Stimulated activated CD4-positive, alpha-beta T cell treated with anti-CD3 and anti-CD28 coated beads, Interleukin-12 subunit alpha, Interleukin-12 subunit beta, amount 100 ng/mL, for 48 hours (primary cell): Measurements from ENCODE around the gene GDPD2.
A peak's percentile ranks its signal among the peaks of the same experiment; 100 is the strongest.

Experiments used
- DNase-seq, 3 donors: peaks; one replicate each; pipeline ENCODE4 v3.0.0-alpha.2; 2020; ENCODE audit warnings: low read depth in 2 of 3, low spot score in 1 of 3

GDPD2 gene

DNA sequence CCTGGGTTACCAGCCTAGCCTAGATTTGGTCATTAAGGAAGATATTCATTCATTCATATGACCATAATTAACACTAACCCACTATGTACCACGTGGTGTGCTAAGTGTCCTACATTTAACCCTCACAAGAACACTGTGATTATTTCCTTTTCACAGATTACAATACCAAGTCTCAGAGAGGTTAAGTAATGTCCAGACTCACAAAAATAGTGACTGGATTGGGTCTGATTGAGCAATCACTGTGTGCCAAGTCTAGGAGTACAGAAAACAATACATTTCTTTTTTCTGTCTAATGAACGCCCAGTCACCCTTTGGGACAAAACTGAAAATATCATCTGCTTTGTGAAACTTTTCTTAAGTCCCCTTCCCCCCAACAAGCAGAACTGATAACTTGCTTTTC is 13.9 kb downstream of the GDPD2 start:
- DNase-seq, result no peak

DNA sequence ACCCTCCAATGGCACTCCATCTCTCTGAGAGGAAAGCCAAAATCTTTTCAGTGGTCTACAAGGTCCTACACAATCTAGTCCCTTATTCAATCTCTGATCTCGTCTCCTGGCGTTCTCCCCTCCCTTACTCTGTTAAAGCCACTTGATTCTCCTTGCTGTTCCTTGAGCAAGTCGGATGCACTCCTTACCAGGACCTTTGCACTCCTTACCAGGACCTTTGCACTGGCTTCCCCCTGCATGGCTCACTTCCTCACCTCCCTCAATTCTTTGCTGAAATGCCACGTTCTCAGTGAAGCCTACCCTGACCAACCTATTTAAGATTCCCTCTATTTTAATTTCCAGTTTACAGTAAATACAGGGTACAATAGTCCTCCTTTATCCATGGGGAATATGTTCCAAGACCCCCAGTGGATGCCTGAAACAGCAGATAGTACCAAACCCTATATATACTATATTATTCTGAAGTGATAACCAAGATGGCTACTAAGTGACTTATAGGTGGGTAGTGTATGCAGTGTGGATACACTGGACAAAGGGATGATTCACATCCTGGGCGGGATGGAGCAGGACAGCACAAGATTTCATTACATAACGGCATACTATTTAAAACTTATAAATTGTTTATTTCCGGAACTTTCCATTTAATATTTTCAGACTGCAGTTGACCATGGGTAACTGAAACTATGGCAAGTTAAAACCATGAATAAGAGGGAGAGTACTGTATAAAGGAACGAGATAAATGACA is 15.0 kb downstream of the GDPD2 start:
- no peak for DNase-seq

DNA sequence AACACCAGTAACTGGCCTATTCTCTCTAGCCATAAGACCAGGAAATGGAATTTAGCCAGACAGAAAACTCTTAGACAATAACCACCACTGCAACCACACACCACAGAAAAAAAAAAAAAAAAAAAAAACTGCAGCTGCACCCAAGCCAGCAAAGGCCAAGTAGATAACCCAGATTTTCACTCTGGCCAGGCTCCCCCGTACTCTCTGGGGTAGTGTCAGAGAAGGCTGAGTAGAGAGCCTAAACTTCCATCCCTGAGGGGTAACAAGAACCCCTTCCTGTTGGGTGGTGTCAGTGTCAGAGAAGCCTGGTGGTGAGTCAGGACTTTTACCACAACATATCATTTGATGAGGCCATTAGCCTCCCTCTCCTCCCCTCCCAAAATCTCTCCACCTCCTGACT is 15.9 kb downstream of the GDPD2 start:
- DNase-seq, result no peak

DNA sequence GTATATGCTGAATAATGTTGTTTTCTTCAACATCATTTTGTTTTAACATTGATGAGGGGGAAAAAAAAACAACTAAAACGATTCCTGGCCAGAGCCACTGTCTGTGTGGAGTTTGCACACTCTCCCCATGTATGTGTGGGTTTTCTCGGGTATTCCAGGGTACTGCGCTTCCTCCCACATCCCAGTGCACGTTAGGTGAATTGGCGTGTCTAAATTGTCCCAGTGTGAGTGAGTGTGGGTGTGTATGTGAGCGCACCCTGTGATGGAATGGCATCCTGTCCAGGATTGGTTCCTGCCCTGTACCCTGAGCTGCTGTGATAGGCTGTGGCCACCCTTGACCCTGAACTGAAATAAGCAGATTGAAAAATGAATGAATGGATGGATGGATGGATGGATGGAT is 19.1 kb downstream of the GDPD2 start:
- DNase-seq, result no peak

DNA sequence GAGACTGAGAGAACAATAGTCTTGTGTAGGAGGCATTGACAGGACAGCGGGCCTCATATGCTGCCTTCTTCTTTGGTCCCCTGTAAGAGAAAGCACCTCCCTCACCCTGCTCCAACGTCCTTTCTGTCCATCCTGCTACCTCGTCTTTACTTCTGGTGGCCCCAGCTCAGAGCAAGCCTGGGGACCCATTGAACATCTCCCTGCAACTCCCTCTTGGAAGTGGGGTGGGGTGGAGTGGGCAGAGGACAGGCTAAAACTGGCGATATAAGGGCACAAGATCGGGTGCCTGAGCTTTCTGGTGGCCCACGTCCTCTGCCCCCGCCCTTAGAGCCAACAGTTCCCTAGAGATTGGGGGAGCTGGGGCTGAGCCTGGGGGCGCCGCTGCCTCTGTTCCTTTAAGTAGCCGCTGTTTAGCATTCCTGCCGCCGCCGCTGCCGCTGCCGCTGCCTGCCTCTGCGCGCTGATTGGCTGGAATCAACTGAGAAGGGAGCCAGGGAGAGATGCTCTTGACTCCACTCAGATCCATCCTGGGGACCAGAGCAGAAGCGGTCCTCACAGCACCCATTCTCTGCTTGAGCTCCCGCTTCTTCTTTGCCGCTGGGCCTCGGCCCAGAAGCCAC is 21.3 kb downstream of the GDPD2 start, which contains the start of gene DLG3:
TSS of gene DLG3 (plus strand) at position 510 of the 620 bp plus-strand sequence. CDS start 367 bp downstream, outside the sequence.
- no peak for DNase-seq

DNA sequence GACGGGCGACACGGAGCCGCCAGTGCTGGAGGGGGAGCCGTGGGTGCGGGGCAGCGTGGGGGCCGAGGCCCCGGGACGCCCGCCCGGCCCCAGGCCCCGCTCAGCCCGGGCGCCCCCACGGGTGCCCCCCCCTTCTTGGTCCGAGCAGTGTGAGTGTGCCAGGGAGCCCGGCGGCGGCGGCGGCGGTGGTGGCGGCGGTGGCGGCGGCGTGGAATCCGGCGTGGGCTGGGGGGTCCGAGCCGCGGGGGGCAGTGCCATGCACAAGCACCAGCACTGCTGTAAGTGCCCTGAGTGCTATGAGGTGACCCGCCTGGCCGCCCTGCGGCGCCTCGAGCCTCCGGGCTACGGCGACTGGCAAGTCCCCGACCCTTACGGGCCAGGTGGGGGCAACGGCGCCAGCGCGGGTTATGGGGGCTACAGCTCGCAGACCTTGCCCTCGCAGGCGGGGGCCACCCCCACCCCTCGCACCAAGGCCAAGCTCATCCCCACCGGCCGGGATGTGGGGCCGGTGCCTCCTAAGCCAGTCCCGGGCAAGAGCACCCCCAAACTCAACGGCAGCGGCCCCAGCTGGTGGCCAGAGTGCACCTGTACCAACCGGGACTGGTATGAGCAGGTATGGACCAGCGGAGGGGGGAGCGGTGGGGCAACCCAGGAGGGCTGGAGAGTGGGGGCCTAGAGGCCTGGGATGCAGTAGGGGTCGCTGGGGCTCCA is 22.0 kb downstream of the GDPD2 start:
- no peak for DNase-seq

DNA sequence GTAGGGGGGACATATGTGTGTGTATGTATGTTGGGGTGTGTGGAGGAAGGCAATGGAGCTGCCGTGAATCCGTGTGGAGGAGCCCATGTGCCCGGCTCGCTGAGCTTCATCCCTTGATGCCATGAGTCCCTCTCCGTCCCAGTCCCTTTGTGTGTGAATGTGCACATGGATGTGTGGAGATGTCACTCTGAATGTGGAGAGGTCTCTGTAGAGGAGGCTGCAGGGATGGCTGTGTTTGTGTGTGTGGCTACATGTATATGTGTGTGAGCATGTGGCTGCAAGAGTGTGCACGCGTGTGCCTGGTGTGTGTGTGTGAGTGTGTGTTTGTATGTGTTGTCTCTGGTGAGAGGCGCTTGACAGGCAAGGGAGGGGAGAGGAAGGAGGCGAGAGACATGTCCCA is 22.8 kb downstream of the GDPD2 start:
- DNase-seq, result no peak

DNA sequence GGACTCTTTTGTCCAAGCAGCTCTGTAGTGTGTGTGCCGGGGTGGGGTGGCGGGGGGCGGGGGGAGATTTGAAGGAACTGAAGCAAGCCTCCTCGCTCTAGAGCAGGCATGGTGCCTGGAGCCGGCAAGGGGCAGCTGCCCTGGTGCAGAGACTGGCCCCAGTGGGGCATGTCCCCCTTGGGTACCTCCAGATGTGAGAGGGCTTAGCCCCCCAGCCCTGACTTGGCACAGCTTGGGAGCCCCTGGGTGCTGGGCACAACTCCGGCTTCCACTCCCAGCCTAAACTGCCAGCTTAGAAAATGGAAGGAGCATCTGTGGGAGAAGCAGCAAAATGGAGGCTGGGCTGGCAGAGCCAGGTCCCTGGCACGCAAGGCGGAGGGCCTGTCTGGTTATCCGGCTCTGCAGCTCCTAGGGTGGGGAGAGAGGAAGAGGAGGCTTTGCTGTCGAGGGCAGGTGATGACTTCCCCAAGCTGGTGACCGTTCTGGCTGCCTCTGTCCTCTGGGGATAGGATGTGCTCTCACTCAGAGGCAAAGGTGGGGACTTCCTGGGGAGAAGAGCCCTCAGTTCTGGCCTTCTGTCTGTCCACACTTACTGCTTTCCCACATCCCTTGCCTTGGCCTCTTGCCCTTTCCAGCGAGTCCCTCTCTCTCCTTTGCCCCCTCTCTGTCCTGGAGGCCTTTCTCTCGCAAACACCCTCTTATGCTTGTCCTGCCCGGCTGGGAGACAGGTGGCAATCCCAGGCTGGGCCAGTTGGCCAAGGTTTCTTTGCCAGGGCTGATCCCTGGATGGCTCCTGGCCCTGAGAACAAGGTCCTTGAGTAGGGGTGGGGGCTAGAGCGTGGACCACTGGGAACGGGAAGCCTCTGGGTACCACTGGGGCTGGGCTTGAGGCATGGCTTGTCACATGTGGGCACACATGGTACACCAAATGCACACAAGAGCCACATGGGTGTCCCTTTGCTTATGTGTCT is 23.6 kb downstream of the GDPD2 start:
- no peak for DNase-seq

DNA sequence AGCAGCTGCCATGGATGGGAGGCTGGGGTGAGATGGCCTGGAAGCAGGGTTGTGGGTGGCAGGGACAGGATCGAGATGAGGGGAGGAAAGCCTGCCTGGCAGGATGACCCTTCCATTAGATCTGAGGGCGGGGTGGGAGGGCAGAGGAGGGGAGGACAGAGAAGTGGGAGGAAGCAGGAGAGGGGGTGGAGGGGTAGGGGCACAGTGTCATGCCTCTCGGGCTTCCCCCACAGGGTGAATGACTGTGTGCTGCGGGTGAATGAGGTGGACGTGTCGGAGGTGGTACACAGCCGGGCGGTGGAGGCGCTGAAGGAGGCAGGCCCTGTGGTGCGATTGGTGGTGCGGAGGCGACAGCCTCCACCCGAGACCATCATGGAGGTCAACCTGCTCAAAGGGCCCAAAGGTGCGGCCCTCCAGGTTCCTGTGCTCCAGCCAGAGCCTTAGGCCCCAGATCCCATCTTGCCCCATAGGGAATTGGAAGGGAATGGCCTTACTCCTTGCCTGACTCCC is 26.4 kb downstream of the GDPD2 start:
- no peak for DNase-seq

DNA sequence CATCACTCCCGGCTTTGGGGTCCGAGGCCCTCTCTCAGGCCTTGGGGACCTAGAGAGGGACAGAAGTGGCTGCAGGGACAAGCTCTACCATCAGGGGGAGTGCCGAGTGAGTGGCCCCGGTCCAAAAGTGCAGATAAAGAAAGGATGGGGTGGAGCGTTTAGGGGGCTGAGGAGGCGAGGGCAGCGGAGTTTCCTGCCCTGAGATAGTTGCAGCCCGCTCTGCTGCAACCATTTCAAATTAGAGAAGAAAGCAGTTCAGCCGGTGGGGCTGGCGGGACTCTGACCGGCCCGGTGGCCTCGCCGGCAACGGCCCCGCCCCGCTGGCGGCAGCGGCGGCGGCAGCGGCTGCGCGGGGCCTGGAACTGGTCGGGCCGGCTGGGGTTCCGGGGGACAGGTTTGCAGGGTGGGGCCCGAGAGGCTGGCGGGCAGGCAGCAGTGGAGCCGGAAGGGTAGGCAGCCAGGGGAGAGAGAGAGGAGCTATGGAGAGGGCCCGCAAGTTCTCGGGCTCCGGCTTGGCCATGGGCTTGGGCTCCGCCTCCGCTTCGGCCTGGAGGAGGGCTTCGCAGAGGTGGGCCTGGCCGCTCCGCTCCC is 29.1 kb downstream of the GDPD2 start:
- DNase-seq, result peak in 2 of 3 donors; percentile 23 to 42

DNA sequence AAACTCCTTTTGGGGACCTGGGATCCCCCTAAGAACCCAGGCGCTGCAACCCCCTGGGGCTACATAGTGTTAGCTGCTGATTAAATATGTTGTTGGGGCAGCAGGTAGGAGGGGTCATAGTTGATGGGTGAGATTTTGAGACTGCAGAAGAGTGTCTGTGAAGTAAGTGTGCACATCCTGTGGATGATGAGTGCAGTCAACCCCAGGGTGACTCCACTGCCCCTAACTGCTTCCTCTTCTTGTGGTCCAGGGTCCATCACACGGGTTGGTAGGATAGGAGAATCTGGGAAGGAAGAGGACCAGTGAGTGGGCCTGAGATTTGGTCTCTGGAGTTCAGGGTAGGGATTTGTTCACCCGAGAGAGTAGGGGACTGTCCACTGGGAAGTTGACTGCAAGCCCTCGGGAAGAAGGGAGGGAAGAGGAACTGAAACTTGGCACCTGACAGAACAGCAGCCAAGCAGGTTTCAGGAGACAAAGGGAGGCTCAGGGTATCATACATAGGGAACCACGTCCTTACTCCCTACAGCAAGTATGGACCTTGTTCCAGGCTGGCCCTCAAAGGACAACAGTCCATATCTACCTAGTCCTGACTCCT is 30.0 kb downstream of the GDPD2 start:
- no peak for DNase-seq

DNA sequence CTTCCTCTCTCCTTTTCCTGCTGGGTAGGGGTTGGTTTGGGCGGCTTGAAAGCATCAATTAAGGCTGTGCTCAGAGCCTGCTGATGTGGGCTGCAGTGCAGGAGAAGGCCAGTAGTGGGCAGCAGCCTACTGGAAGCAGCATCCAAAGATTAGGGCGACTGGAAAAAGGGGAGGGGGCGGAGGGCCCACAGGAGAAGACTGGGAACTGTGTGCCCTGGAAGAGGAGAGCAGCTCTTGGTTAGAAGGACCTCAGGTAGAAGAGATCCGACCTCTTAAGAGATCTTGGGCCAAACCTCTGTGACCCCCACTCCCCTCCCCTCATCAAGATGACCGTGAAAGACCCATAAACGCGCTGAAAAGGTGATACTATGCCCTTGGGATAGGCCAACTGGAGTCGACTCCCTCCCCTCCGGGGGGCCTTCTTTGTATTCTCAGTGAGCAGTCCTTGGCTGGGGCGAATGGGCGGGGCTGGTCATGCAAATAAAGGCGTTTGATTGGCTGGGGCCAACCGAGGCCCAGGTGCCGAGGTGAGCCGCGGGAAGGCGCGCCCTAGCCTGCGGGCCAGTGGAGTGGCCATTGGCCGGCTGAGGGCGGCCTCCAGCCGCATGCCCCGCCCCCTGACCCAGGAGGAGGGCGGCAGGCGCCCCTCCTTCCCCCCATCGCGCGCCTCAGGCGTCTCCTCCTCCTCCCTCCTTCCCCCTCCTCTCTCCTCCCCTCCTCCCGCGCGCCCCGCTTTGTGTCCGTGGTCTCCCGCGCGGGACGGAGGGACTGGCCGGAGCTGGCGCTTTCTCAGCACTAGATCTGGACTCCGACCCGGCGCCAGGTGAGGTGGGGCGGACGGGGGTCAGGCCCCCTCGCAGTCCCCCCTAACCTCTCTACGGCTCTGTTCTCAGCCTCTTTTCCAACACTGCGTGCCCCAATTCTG is 31.6 kb downstream of the GDPD2 start:
- peak; percentile 44 to 61 (median 50) for DNase-seq

DNA sequence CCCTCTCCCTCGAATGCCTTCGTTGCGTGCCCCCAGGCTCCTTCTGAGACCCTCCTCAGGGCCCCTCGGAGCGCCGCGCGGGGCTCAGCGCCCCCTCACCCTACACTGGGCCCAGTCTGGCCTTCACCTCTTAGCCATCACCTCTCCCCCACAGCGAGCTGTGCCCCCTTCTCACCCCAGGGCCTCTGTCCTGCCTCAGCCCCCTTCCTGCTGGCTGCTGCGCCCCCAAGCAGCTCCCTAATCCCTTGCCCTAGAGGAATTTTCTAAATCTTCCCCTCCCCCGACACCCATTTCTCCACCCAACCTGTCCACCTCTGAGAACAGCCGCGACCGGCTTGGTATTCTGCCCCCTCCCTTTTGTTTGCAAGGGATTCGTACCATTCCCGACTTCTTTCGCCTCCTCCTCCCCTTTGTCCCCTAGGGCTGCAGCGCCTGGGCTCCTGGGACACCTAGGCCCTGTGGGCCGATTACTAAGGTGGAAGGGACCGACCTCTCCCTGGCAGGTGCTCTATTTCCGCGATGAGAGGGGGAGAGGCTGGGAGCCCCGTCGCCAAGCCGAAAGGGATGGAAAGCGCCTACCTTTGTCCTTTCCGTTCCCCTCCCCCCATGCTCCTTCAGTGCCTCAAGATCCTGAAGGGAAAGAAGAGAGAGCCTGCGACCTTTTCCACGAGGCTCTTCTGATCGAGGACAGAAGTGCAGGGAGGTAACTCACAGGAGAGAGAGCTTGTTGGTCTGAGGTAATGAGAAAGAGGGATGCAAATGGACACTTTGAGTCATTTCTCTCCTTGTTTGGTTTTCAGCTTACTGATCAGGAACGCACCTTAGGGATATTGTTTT is 32.5 kb downstream of the GDPD2 start:
- no peak for DNase-seq

DNA sequence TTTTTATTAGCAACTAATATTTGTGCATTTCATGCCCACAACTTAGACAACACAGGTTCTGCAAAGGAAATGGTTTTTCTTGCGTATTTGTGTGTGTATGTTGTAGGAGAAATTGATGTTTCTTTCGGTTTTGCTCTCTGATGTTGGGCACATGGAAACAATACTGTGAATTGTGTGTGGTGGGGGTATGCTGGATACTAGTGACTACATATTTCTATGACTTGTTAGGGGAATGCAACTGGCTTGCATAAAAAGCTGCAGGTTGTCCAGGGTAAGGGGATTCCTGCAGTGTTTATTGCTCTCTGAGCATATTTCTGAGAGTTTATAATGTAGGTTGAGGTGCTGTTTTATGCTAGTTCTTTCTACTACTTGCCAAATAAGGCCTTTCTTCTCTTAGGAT is 33.1 kb downstream of the GDPD2 start:
- DNase-seq, result no peak

DNA sequence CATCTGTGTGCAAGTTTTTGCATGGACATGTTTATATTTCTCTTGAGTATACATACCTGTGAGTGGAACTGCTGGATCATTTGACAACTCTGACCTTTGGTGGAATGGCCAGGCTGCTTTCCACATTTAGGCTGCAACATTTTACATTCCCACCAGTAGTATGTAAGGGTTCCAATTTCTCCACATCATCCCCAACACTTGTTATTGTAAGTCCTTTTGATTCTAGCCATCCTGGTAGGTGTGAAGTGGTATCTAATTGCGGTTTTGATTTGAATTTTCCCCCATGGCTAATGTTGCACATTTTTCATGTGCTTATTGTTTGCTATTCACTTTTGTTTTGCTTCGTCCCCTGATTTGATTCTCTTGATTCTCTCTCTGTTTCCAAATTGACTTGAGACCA is 37.9 kb downstream of the GDPD2 start:
- DNase-seq, result no peak

DNA sequence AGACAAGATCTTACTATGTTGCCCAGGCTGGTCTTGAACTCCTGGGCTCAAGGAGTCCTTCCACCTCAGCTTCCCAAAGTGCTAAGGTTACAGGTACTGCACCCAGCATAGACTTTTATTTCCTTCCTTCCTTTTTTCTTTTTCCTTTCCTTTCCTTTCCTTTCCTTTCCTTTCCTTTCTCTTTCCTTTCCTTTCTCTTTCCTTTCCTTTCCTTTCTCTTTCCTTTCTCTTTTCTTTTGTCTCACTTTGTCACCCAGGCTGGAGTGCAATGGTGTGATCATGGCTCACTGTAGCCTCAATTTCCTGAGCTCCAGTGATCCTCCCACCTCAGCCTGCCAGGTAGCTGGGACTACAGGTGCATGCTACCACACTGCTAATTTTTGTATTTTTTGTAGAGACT is 40.9 kb downstream of the GDPD2 start:
- no peak for DNase-seq

DNA sequence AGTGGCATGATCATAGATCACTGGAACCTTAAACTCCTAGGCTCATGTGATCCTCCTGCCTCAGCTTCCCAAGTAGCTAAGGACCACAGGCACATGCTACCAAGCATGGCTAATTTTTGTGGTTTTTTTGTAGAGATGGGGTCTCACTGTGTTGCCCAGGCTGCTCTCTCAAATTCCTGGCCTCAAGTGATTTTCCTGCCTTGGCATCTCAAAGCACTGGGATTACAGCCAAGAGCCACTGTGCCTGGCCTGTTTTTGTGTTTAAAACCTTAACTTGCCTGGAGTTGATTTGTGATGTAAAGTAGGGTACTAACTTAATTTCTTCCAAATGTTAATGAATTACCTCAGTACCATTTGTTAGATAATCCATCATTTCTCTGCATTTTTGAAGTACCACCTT is 43.9 kb downstream of the GDPD2 start:
- no peak for DNase-seq

DNA sequence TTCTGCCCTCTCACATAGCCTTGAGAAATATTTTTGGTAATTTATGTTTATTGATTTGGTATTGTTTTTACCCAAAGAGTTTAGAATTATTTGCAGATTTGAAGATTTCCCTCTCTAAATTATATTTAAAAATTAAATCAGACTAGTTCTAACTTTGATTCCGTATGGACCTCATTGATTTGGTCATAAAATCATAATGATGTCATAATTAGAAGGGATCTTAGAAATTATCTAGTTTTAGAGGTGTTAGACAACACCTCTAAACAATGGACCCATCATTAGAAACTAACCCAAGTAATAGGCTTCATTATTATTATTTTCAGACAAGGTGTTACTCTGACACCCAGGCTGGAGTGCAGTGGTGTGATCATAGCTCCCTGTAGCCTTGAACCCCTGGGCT is 45.6 kb downstream of the GDPD2 start:
- no peak for DNase-seq
